GM21576 (cell line): ENCODE data around the gene BSPH1.
"Not testable (repeated sequence)": the region's sequence is repeated elsewhere in the genome, so short reads cannot be mapped to it uniquely, and the experiment has no call there.

Source experiments
- ATAC-seq: cut with Tn5 transposase; IDR thresholded peaks from one replicate; pipeline ENCODE4 v1.9.1; 2021; ENCODE audit warnings: mild to moderate bottlenecking, moderate library complexity; ENCODE audit not compliant: unreplicated experiment

Gene BSPH1

GRCh38 chr19:47992070-47992469 lies at the start of gene BSPH1:
BSPH1 (minus strand) TSS chr19:47992170; CDS start chr19:47992081, 89 bp downstream.
- ATAC-seq = no peak

GRCh38 chr19:48036765-48037164 lies 44.8 kb upstream of the BSPH1 start:
- no peak for ATAC-seq

GRCh38 chr19:48033604-48034003 lies 41.6 kb upstream of the BSPH1 start:
- ATAC-seq = no peak

- no peak for ATAC-seq
These were observed 38.1 kb upstream of the BSPH1 start for GRCh38 chr19:48030073-48030472.

GRCh38 chr19:48029431-48029830 lies 37.5 kb upstream of the BSPH1 start:
- ATAC-seq = no peak

GRCh38 chr19:48025480-48025879 lies 33.5 kb upstream of the BSPH1 start:
- ATAC-seq = no peak

- ATAC-seq = no peak
These were observed 31.5 kb upstream of the BSPH1 start for GRCh38 chr19:48023518-48023917.

GRCh38 chr19:48023011-48023410 lies 31.0 kb upstream of the BSPH1 start:
- no peak for ATAC-seq

- no peak for ATAC-seq
These were observed 28.7 kb upstream of the BSPH1 start for GRCh38 chr19:48020686-48021085.

GRCh38 chr19:48010932-48011758 lies 19.2 kb upstream of the BSPH1 start:
- ATAC-seq = no peak

- no peak for ATAC-seq
These were observed 14.8 kb upstream of the BSPH1 start for GRCh38 chr19:48006762-48007161.

- ATAC-seq = no peak
These were observed 12.3 kb upstream of the BSPH1 start for GRCh38 chr19:48004236-48004635.

- no peak for ATAC-seq
These were observed 8.9 kb upstream of the BSPH1 start for GRCh38 chr19:48000846-48001245.

GRCh38 chr19:47998800-47999199 lies 6.8 kb upstream of the BSPH1 start:
- ATAC-seq = no peak

GRCh38 chr19:47996230-47996727 lies 4.3 kb upstream of the BSPH1 start:
- no peak for ATAC-seq

- ATAC-seq = no peak
These were observed 2.3 kb upstream of the BSPH1 start, which contains the start of gene ELSPBP1 for GRCh38 chr19:47994209-47994802. ELSPBP1 (plus strand) TSS chr19:47994632; CDS start chr19:48008668, 14,036 bp downstream.

GRCh38 chr19:47991191-47991808 lies 670 bp downstream of the BSPH1 start:
- no peak for ATAC-seq

GRCh38 chr19:47973529-47973928 lies 18.4 kb downstream of the BSPH1 start:
- no peak for ATAC-seq

- not testable (repeated sequence) for ATAC-seq
These were observed 36.0 kb downstream of the BSPH1 start for GRCh38 chr19:47955936-47956335.

GRCh38 chr19:47952132-47952531 lies 39.8 kb downstream of the BSPH1 start:
- not testable (repeated sequence) for ATAC-seq

- not testable (repeated sequence) for ATAC-seq
These were observed 42.0 kb downstream of the BSPH1 start for GRCh38 chr19:47949852-47950521.
